Stimulated activated CD8-positive, alpha-beta memory T cell treated with anti-CD3 and anti-CD28 coated beads, Interleukin-2, amount 100 ng/mL, for 48 hours (primary cell): Measurements from ENCODE around the gene RNF207.
A peak's percentile ranks its signal among the peaks of the same experiment; 100 is the strongest.

ENCODE experiments used
- DNase-seq, 2 donors: peaks; one replicate each; pipeline ENCODE4 v3.0.0-alpha.2; 2020; ENCODE audit warnings: low read depth in 2 of 2

RNF207 gene

DNA sequence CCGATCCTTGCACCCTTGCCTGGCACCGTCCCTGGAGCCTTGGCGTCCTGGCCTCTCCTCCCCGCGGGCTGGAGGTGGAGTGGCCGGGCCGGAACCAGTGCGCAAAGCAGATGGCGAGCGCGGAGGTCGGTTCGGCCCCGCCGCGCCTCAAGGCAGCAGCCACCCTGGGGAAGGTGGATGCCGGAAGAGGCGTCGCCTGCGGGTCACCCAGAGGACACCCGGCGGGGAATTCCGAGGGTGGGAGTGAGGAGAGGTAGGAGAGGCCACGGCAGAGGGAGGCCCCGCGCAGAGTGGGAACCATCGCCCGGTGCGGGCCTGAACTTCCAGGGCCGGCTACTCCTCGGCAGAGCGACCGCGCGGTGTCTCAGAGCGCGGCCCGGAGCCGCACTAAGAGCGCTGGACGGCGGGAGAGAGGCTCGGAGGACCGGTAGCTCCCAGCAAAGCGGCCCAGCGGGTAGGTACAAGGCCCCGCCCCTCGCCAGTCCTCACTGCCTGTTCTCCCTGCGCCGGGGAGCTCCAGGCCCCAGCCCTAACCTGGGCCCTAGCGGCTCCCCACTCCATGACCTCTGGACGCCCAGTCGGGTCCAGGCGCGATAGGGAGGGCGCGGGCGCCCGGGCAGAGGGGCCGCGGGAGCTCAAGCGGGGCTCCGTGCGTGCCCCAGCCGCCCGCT, at the start of gene RNF207:
Gene RNF207, plus strand, starts transcription at position 271 of the 671 bp plus-strand sequence. CDS start 417 bp downstream, outside the sequence.
- DNase-seq, result peak; percentile 59 to 65

DNA sequence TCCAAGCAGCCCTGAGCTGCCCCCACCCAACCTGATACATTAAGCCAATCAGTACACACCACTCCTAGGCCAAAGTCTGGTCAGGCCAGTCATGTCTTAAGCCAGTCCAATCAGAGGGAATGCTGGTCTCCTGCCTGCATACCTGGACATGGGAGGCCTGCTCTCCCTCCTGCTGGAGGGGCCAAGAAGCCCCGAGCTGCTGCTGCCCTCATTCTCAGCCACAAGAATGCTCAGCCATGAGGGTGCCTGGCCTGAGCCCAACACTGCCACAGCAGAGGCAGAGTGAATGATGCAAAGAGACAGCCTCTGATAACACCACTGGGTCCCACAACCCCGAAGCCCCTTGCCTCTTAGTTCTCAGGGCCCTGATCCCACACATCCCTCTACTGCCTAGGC, 48.8 kb upstream of the RNF207 start:
- DNase-seq, result no peak

DNA sequence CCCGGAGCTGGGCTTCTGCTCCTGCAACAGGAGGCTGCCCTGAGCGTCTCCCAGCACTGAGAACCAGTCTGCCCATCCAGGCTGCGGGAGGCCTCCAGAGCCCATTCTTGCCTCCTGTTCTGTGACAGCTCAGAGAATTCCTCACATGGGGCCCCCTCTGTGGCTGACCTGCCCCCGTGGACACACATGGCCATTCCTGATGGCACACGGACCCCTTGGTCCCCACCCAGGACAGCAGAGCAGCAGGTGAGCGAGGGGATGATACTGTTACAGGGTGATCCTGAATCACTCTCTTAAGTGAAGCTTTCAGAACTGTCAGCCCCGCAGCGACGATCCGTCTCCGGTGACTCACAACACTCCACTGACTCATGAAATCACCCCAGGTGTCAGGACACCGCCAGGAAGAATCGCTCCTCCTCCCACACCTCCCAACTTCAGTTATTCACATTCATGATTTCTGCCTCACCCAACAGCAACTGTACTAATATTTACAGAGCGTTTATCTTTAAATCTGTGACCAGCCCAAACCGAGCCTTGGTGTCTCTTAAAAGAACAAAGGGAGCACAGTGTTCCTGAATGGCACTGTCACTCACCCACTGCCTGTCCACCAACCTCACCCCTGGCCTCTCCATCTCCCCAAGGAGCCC, 48.3 kb upstream of the RNF207 start:
- DNase-seq, result peak in 1 of 2 donors; percentile 50

- no peak for DNase-seq
Measured at GRCh38 chr1:6158181-6158580, 47.7 kb upstream of the RNF207 start.

- no peak for DNase-seq
Measured at GRCh38 chr1:6162341-6162740, 43.6 kb upstream of the RNF207 start.

- no peak for DNase-seq
Measured at GRCh38 chr1:6162773-6163172, 43.1 kb upstream of the RNF207 start.

GRCh38 chr1:6163191-6163972, 42.5 kb upstream of the RNF207 start:
- no peak for DNase-seq

DNA sequence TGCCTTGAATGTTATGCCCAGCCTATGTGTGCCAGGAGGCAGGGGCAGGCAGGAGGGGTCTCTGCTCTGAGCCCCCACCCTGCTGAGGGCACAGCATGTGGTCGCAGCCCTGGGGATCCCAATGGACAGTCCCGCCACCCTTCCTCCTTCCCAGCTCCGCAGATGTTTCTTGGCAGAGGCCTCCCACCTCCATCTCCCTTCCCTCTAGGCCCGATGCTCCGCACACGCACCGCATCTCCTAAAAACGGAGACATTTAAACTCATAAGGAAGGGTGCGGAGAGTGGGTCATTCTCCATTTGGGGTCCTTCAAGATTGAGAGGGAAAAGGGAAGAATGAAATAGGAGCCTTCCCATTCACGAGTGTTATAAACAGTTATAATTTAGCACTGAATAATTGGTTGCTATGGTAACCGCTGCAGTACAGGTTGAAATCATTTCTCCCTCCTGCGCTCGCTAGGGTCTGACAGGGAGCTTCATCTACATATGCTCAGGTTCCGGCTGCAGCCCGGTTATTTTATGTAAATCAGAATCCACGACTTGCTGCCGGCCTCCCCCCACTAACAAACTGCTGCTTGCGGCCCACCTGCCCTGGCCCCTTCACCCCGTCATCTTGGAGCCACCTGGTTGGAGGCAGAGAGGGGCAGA, 41.8 kb upstream of the RNF207 start:
- DNase-seq, result no peak

GRCh38 chr1:6165027-6165426, 40.9 kb upstream of the RNF207 start:
- no peak for DNase-seq

- no peak for DNase-seq
Measured at GRCh38 chr1:6165441-6165985, 40.4 kb upstream of the RNF207 start.

- DNase-seq, result no peak
Measured at GRCh38 chr1:6166221-6166620, 39.7 kb upstream of the RNF207 start.

DNA sequence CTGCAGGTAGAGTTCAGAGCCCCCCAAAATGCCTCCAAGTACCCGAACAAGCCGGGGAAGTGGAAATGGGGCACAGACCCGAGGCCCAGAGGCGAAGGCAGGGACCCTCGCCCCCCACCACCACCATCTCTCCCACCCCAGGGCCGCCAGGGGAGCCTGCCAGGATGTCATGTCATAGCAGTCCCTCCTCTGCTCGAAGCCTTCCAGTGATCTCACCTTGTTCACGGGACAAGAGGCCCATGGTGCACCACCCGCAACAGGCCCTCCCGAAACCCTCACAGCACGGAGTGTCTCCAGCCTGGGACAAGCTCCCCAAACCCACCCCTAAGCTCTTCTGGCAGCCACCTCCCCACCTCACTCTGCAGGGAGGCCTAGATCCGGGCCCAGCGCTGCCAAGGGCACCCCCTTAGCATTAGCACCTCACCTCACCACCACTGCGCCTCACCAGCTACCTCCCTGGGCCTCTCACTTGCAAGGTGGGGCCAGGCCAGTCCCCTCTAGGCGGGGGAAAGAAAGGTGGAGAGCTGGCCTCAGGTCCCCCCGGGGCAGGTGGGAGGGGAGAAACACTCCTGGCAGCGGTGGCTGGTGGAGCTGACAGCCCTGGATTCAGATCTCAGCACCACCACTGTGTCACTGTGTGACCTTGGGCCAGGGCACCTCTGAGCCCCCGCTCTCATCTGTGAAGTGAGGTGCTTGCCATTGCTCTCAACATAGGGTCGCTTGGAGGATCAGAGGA, 39.1 kb upstream of the RNF207 start:
- no peak for DNase-seq

DNA sequence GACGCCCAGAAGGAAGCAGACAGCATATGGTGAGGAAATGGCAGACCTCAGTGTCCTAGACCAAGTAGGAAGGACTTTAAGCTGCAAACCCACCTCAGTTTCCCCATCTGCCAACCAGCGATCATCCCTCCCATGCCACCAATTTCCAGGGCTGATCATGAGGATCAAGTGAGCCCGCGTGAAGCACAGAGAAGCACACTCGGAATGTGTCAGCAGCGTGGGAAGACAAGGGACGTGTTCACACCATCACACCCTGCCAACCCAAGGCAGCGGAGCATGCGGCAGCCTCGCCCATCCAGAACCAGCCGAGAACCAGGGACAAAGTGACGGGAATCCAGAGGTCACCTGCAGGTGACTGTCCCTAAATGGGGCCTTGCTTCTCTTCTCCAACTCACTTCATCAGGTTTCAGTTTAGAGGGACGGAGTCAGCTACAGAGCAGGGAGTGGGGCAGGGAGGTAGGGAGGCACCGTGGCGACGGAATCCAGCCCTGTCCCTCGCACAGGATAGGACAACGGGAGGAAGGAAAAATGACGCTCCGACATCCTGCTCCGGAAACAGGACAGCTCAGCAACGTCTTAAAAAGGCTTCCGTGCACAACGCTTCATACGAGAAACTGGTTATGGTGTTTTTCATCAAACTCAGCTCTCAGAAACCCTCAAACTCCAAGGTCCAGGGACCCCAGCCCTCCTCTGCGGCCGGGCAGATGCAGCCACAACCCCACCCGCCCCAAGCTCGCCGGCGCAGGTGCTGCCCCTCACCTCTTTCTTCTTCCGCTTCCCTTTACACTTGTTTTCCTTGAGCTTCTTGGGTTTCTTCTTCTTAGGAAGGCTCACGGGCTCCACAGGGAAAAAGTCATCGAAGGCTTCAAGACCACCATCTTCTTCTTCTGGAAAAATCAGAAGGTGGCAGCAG, 38.3 kb upstream of the RNF207 start:
- no peak for DNase-seq

DNA sequence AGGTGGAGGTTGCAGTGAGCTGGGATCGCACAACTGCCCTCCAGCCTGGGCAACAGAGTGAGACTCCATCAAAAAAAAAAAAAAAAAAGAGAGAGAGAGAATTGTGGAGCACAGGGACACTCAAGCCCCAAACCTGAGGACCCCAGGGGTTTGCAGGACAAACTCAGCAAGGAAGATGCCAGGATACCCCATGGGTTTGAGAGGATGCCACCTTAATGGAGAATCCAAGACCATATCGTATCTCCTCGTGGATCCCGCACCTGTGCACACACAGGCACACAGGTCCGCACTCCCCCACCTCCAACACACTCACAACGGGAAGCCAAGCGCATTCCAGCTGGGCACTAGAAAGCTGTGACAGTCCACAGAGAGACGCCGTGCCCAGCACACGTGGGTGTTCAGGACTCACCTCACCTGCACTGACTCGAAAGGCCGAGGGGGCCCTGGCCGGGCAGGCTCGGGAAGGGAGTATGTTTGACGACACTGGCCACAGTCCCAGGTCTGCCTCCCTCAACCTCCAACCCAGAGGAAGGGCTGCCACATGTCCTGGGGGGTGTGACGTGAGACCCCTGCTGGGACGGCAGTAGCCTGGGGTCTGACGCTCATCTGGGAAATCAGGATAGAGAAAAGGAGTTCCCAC, 36.9 kb upstream of the RNF207 start:
- DNase-seq, result no peak

GRCh38 chr1:6170116-6170741, 35.7 kb upstream of the RNF207 start:
- no peak for DNase-seq

DNA sequence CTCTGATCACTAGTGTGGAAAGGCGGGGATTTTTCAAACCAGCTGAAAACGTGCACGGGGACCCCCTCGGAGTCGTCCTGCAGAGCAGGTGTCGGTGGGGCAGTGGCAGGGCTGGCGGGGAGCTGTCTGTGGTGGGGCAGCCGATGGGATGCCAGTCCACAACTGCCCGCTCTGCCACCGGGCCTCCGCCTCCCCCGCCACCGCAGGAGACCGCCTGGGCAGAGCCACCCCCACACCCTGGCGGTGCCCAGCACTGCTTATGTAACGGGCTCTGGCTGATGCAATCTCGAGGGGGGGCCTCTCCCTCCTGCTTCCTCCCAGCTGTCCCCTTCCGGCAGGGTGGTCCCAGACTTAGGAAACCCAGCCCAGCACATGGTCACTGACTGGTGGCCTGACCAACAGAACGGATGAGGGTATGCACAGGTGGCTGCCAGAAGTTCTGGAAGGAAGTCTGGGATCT, 35.1 kb upstream of the RNF207 start:
- DNase-seq, result no peak

GRCh38 chr1:6171548-6172124, 34.3 kb upstream of the RNF207 start:
- no peak for DNase-seq

DNA sequence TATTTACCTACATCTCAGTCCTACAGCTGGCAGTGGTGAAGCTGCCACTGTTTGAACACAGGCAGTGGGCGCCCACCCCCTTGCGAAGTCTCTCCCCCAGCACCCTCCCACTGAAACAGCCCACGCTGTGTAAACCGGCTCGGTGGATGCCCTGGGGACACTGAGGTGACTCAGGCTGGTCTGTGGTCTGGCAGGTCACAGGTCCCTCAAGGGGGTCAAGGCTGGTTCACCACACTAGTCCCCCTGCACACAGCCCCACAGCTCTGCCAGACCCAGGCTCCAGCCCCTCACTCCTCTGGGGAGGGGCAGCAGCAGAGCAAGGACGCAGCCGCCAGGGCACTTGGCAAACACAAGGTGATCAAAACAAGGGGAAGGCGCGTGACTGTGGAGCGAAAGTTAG, 33.4 kb upstream of the RNF207 start:
- DNase-seq, result no peak
